Neural progenitor cell (in vitro differentiated cells): ENCODE measurements around the gene RAD51B. TPM values are rescaled to one million over a fixed set of nuclear protein-coding genes. Genes with fewer than 3 reads are reported as not detected.

Experiments used
- DNase-seq: peaks from one replicate; pipeline ENCODE4 v3.0.0-alpha.2; 2016; ENCODE audit warnings: low spot score
- H2AFZ ChIP-seq: fragments of 200-600 bp; sonication (generic); replicated peaks from 2 replicates; pipeline ENCODE4 v1.6.1; 2016; ENCODE audit warnings: antibody characterized with exemption
- H3F3A ChIP-seq: fragments of 200-600 bp; sonication (generic); 2 replicates; pipeline ENCODE4 v1.6.1; 2016; ENCODE audit warnings: antibody characterized with exemption, low read depth
- H3K27ac ChIP-seq: fragments of 200-600 bp; sonication (generic); 2 replicates; pipeline ENCODE4 v1.5.1; 2016; ENCODE audit warnings: mild to moderate bottlenecking
- H3K27me3 ChIP-seq: fragments of 200-600 bp; sonication (generic); 2 replicates; pipeline ENCODE4 v1.6.1; 2016; ENCODE audit warnings: mild to moderate bottlenecking, moderate library complexity
- H3K36me3 ChIP-seq: fragments of 200-600 bp; sonication (generic); 2 replicates; pipeline ENCODE4 v1.5.1; 2016
- H3K4me1 ChIP-seq: fragments of 200-600 bp; sonication (generic); 2 replicates; pipeline ENCODE4 v1.6.1; 2016; ENCODE audit warnings: mixed run types
- H3K4me2 ChIP-seq: fragments of 200-600 bp; sonication (generic); 2 replicates; pipeline ENCODE4 v1.6.1; 2016
- H3K4me3 ChIP-seq: fragments of 200-600 bp; sonication (generic); 2 replicates; pipeline ENCODE4 v1.5.1; 2016
- H3K79me2 ChIP-seq: fragments of 200-600 bp; sonication (generic); 2 replicates; pipeline ENCODE4 v1.6.1; 2016; ENCODE audit warnings: low read depth
- H3K9ac ChIP-seq: fragments of 200-600 bp; sonication (generic); 2 replicates; pipeline ENCODE4 v1.6.1; 2016
- H3K9me3 ChIP-seq: fragments of 200-600 bp; sonication (generic); 2 replicates; pipeline ENCODE4 v1.5.1; 2016; ENCODE audit warnings: low read depth
- H4K20me1 ChIP-seq: fragments of 200-600 bp; sonication (generic); 2 replicates; pipeline ENCODE4 v1.6.1; 2016; ENCODE audit warnings: low read depth
- H3K27ac Mint-ChIP-seq: 3 replicates; pipeline ENCODE4 v1.8.0; 2021; ENCODE audit warnings: mixed read lengths
- H3K27me3 Mint-ChIP-seq: 2 replicates; pipeline ENCODE4 v1.8.0; 2022; ENCODE audit warnings: low read depth, mild to moderate bottlenecking, inconsistent platforms, moderate library complexity, mixed read lengths; ENCODE audit not compliant: insufficient read depth
- H3K36me3 Mint-ChIP-seq: 3 replicates; pipeline ENCODE4 v1.8.0; 2021; ENCODE audit warnings: mixed read lengths
- H3K4me1 Mint-ChIP-seq: 3 replicates; pipeline ENCODE4 v1.8.0; 2021; ENCODE audit warnings: mixed read lengths
- H3K4me3 Mint-ChIP-seq: 3 replicates; pipeline ENCODE4 v1.8.0; 2021; ENCODE audit warnings: mild to moderate bottlenecking, moderate library complexity, mixed read lengths
- H3K9me3 Mint-ChIP-seq: 3 replicates; pipeline ENCODE4 v1.8.0; 2020; ENCODE audit warnings: mixed read lengths
- EZH2 ChIP-seq: fragments of 200-600 bp; sonication (generic); IDR thresholded peaks from 2 replicates; pipeline ENCODE4 v1.6.1; 2017; ENCODE audit warnings: antibody characterized with exemption, mild to moderate bottlenecking, moderate library complexity
- EZH2phosphoT487 ChIP-seq: fragments of 200-600 bp; sonication (generic); IDR thresholded peaks from 2 replicates; pipeline ENCODE4 v1.6.1; 2017; ENCODE audit warnings: antibody characterized with exemption
- total RNA-seq: library from RNA; depleted of rRNA; stranded (reverse); fragments of >200 nt; gene quantifications from 2 replicates; pipeline ENCODE4 v1.2.3, GENCODE V29; 2015; ENCODE audit warnings: low replicate concordance
- TF ChIP-seq, protein P1 (sequence below): fragments of 200-600 bp; sonication (generic); IDR thresholded peaks from 2 replicates; pipeline ENCODE4 v1.5.1; 2017; ENCODE audit warnings: antibody characterized with exemption, mild to moderate bottlenecking

RAD51B gene
- total RNA-seq, 1 donor from 2014 or later, result 50.5 TPM

DNA sequence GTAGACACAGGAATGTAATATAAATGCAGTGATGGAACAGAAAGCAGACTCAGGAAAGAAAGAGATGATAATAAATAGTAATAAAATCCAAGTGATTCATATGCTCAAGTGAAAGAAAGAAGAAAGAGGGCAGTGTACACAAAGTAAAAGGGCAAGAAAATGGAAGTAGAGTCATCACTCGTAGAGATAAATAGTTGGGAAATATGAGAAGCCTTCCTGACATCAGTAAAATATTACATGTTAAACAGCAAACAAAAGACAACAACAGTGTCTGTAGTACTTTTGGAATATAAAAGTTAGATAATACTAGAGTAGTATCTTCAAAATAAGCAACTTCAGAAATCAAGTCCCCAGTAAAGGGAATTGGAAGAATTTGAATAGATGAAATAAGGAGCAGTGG is 412.3 kb downstream of the RAD51B start:
- Histone ChIP-seq H3K4me3 (no peak overlapping the region), H3F3A (no peaks in the 10 kb centered on the region), H3K27ac (no peak overlapping the region), H3K4me1 (peaks cover 14% of the 10 kb centered on the region), H4K20me1 (no peaks in the 10 kb centered on the region), H3K4me2 (no peak overlapping the region), H2AFZ (no peak overlapping the region), H3K79me2 (no peaks in the 10 kb centered on the region), H3K9me3 (no peaks in the 10 kb centered on the region), H3K27me3 (no peaks in the 10 kb centered on the region), H3K9ac (no peak overlapping the region), H3K36me3 (no peaks in the 10 kb centered on the region)
- no peaks in the 10 kb centered on the region for H3K9me3 Mint-ChIP-seq
- peaks cover 4% of the 10 kb centered on the region for H3K4me1 Mint-ChIP-seq
- no peaks in the 10 kb centered on the region for H3K36me3 Mint-ChIP-seq
- no peak overlapping the region for H3K27ac Mint-ChIP-seq
- H3K27me3 Mint-ChIP-seq, result no peaks in the 10 kb centered on the region
- no peak for DNase-seq
- TF ChIP-seq EZH2 (no peak), EZH2phosphoT487 (no peak)
- TF ChIP-seq, protein P1, sequence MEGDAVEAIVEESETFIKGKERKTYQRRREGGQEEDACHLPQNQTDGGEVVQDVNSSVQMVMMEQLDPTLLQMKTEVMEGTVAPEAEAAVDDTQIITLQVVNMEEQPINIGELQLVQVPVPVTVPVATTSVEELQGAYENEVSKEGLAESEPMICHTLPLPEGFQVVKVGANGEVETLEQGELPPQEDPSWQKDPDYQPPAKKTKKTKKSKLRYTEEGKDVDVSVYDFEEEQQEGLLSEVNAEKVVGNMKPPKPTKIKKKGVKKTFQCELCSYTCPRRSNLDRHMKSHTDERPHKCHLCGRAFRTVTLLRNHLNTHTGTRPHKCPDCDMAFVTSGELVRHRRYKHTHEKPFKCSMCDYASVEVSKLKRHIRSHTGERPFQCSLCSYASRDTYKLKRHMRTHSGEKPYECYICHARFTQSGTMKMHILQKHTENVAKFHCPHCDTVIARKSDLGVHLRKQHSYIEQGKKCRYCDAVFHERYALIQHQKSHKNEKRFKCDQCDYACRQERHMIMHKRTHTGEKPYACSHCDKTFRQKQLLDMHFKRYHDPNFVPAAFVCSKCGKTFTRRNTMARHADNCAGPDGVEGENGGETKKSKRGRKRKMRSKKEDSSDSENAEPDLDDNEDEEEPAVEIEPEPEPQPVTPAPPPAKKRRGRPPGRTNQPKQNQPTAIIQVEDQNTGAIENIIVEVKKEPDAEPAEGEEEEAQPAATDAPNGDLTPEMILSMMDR, result no peak
- no peak overlapping the region for H3K4me3 Mint-ChIP-seq

DNA sequence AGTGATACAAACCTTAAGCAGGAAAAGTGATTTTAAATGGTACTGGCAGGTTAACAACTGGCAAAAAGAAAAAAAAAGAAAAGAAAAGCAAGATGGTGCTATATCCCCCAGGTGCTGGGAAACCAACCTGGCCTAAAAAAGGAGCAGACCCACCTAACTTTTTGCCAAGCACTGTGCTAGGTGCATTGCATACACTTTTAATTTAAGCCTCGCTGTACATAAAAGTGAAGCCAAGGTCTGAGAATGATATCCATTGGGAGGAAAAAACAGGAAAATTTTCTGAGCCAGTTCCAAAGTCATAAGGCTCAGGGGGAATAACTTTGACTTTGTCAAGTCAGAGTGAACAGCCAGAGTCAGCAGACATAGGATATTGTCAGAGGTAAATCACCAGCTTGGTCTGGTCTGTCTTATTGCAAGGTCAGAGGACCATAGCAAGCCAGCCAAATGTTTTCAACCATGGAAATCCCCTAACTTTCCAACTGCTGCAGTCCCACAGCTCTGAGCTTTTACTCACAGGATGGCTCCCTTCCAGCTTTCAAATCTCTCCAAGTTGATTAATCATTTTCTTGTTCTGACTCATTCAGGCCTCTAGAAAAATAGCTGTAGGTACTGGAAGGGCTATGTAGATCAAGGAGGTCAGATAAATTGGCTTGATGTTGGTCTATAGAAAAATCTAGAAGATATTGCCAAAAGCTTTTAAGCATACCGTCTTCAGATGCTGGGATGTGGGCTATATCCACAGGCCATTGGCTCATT is 412.9 kb downstream of the RAD51B start:
- no peaks in the 10 kb centered on the region for H3F3A ChIP-seq
- no peak overlapping the region for H3K4me2 ChIP-seq
- Mint-ChIP-seq H3K9me3 (no peaks in the 10 kb centered on the region), H3K27ac (no peak overlapping the region), H3K4me1 (peaks cover 4% of the 10 kb centered on the region), H3K4me3 (no peak overlapping the region), H3K27me3 (no peaks in the 10 kb centered on the region), H3K36me3 (no peaks in the 10 kb centered on the region)
- no peak overlapping the region for H2AFZ ChIP-seq
- DNase-seq, result no peak
- H3K4me1 ChIP-seq, result peaks cover 14% of the 10 kb centered on the region
- H3K9ac ChIP-seq, result no peak overlapping the region
- H4K20me1 ChIP-seq, result no peaks in the 10 kb centered on the region
- no peaks in the 10 kb centered on the region for H3K9me3 ChIP-seq
- no peak for TF ChIP-seq EZH2phosphoT487
- no peak for TF ChIP-seq EZH2
- no peaks in the 10 kb centered on the region for H3K36me3 ChIP-seq
- H3K27ac ChIP-seq, result no peak overlapping the region
- no peaks in the 10 kb centered on the region for H3K79me2 ChIP-seq
- H3K27me3 ChIP-seq, result no peaks in the 10 kb centered on the region
- no peak overlapping the region for H3K4me3 ChIP-seq

DNA sequence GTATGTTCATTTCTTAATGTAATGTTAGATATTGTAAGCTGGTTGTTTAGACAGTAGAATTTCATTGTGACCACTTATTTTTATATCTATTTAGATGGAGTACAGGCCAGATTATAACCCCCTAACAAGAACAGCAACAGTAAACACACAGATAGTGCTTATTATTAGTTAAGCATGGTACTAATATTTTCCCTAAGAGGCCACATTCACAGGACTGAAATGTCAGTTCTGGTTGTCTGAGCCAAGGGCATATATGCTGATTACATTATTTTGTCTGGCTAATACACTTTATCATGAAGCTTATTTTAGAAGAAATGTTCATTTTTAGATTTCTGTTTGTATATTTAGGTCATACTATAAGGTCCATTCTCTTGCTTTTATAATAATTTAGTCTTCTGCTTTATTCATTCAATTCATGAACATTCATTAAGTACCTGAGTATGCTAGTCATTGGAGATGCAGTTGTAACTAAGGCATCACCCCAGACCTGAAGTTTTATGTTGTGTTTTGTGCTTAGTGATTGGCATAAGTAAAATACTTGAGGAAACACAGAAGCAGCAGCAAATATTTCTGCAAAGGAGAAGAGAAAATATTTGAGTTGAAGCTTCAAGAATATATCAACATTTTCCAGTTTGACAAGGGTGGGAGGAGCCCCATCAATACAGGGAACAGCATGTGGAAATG is 413.7 kb downstream of the RAD51B start:
- H3K4me1 Mint-ChIP-seq, result peaks cover 4% of the 10 kb centered on the region
- Histone ChIP-seq H4K20me1 (no peaks in the 10 kb centered on the region), H3K79me2 (no peaks in the 10 kb centered on the region), H3K4me3 (no peak overlapping the region), H3K27ac (no peak overlapping the region), H3K36me3 (no peaks in the 10 kb centered on the region), H3K4me2 (no peak overlapping the region), H3K9ac (no peak overlapping the region), H3K27me3 (no peaks in the 10 kb centered on the region), H3F3A (no peaks in the 10 kb centered on the region), H2AFZ (no peak overlapping the region), H3K4me1 (peaks cover 14% of the 10 kb centered on the region), H3K9me3 (no peaks in the 10 kb centered on the region)
- H3K4me3 Mint-ChIP-seq, result no peak overlapping the region
- H3K27me3 Mint-ChIP-seq, result no peaks in the 10 kb centered on the region
- TF ChIP-seq EZH2phosphoT487 (no peak), EZH2 (no peak)
- TF ChIP-seq, protein P1, result no peak
- no peak overlapping the region for H3K27ac Mint-ChIP-seq
- DNase-seq, result no peak
- no peaks in the 10 kb centered on the region for H3K9me3 Mint-ChIP-seq
- no peaks in the 10 kb centered on the region for H3K36me3 Mint-ChIP-seq
